Upper lobe of left lung (tissue), 6 donors: Measurements from ENCODE around the gene ZNF367. TPM values are rescaled to one million over a fixed set of nuclear protein-coding genes. Genes with fewer than 3 reads are reported as not detected.
A peak's percentile ranks its signal among the peaks of the same experiment; 100 is the strongest.

Source experiments
- ATAC-seq, 2 donors: fragments of 200-7000 bp; cut with Tn5 transposase; one replicate each; pipeline ENCODE4 v1.9.1; 2022; ENCODE audit warnings: mild to moderate bottlenecking in 2 of 2, moderate library complexity in 2 of 2; ENCODE audit not compliant: low FRiP score in 2 of 2
- DNase-seq, 2 donors: peaks; one replicate each; pipeline ENCODE4 v3.0.0-alpha.2; 2019 to 2020
- H3K27ac ChIP-seq, 4 donors: fragments of 200-600 bp; sonication (generic); one replicate each; pipeline ENCODE4 v1.5.1; 2016 to 2019
- H3K27me3 ChIP-seq, 4 donors: fragments of 200-600 bp; sonication (generic); one replicate each; pipeline ENCODE4 v1.5.1; 2017 to 2019
- H3K36me3 ChIP-seq, 4 donors: fragments of 200-600 bp; sonication (generic); one replicate each; pipeline ENCODE4 v1.5.1; 2016 to 2019
- H3K4me1 ChIP-seq, 4 donors: fragments of 200-600 bp; sonication (generic); one replicate each; pipeline ENCODE4 v1.5.1; 2018 to 2019
- H3K4me3 ChIP-seq, 4 donors: fragments of 200-600 bp; sonication (generic); one replicate each; pipeline ENCODE4 v1.5.1; 2017 to 2019; ENCODE audit warnings: mild to moderate bottlenecking in 2 of 4, moderate library complexity in 1 of 4
- H3K9me3 ChIP-seq, 4 donors: fragments of 200-600 bp; sonication (generic); one replicate each; pipeline ENCODE4 v1.5.1; 2018 to 2019
- CTCF ChIP-seq, 6 experiments: fragments of 450-650 bp in 4 of 6; fragments of 200-600 bp in 2 of 6; sonication (generic) in 2 of 6; IDR thresholded peaks; one replicate each; pipeline ENCODE4 v1.5.1; 2016 to 2019; ENCODE audit warnings: antibody characterized with exemption in 6 of 6
- EP300 ChIP-seq, 4 donors: sonication (generic); formaldehyde crosslinking; IDR thresholded peaks; one replicate each; pipeline ENCODE4 v1.5.1; 2017; ENCODE audit warnings: antibody characterized with exemption in 4 of 4, control low read depth in 2 of 4
- POLR2A ChIP-seq, 4 donors: fragments of 450-650 bp; IDR thresholded peaks; one replicate each; pipeline ENCODE4 v1.5.1; 2016 to 2017; ENCODE audit warnings: antibody characterized with exemption in 4 of 4, mild to moderate bottlenecking in 2 of 4
- POLR2AphosphoS5 ChIP-seq, 2 donors: sonication (generic); formaldehyde crosslinking; IDR thresholded peaks; one replicate each; pipeline ENCODE4 v1.5.1; 2017; ENCODE audit warnings: antibody characterized with exemption in 2 of 2
- WGBS, 2 donors: methylation state at CpG; one replicate each; pipeline ENCODE4 v1.1.5; 2017 to 2018; 5-methylcytosine and 5-hydroxymethylcytosine counted together
- total RNA-seq, 6 donors: library from RNA; depleted of rRNA in 4 of 6; stranded (reverse); fragments of >200 nt in 4 of 6; gene quantifications; one replicate each; pipeline versions ENCODE4 v1.1.0 to v1.2.1, GENCODE V29; 2016 to 2021
- donor health status: DM: no; HTN: no; CAD: no; lungs with moderate emphysema.
- donor health status: DM: no; HTN: yes; CAD: no; lungs with severe emphysema.

ZNF367 gene
- total RNA-seq, 6 donors from 2014 or later = 0.59 to 2.6 (median 1.4) TPM

GRCh38 chr9:96423322-96423984 lies 5.3 kb upstream of the ZNF367 start:
- Histone ChIP-seq H3K27ac (no peak overlapping the region), H3K4me1 (peaks cover 19 to 25% (median 22%) of the 10 kb centered on the region in 4 donors), H3K9me3 (no peaks in the 10 kb centered on the region), H3K27me3 (no peaks in the 10 kb centered on the region), H3K4me3 (no peak overlapping the region), H3K36me3 (no peaks in the 10 kb centered on the region)
- TF ChIP-seq POLR2A (IDR thresholded peaks at IDR 0.05) (no peak), EP300 (IDR thresholded peaks at IDR 0.05) (no peak), CTCF (IDR thresholded peaks at IDR 0.05) (no peak), POLR2AphosphoS5 (IDR thresholded peaks at IDR 0.05) (no peak)
- no peak for ATAC-seq
- 92 to 98% methylated on average over 5 to 8 of the region's 8 CpGs for WGBS, 2 donors
- DNase-seq = no peak

GRCh38 chr9:96420468-96421219 lies 2.5 kb upstream of the ZNF367 start:
- no peaks in the 10 kb centered on the region for H3K27me3 ChIP-seq
- no peaks in the 10 kb centered on the region for H3K9me3 ChIP-seq
- WGBS, 2 donors = 58 to 60% methylated on average over 6 of the region's 6 CpGs
- H3K36me3 ChIP-seq = no peaks in the 10 kb centered on the region
- H3K4me3 ChIP-seq = no peak overlapping the region
- TF ChIP-seq POLR2AphosphoS5 (IDR thresholded peaks at IDR 0.05) (peak; percentile 8 to 73), CTCF (IDR thresholded peaks at IDR 0.05) (no peak), EP300 (IDR thresholded peaks at IDR 0.05) (peak in 2 of 4 donors; percentile 4 to 37)
- no peak for DNase-seq
- ATAC-seq = peak in 1 of 2 donors; percentile 38
- H3K4me1 ChIP-seq = peaks cover 24 to 39% (median 26%) of the 10 kb centered on the region in 4 donors
- H3K27ac ChIP-seq = peak overlapping the region; percentile 92 to 100 (median 98)

GRCh38 chr9:96419691-96419969 lies 1.5 kb upstream of the ZNF367 start:
- no peaks in the 10 kb centered on the region for H3K36me3 ChIP-seq
- no peak for TF ChIP-seq EP300 (IDR thresholded peaks at IDR 0.05)
- no peak for TF ChIP-seq POLR2AphosphoS5 (IDR thresholded peaks at IDR 0.05)
- TF ChIP-seq CTCF (IDR thresholded peaks at IDR 0.05) = no peak
- TF ChIP-seq POLR2A (IDR thresholded peaks at IDR 0.05) = no peak
- peaks cover 23 to 39% (median 26%) of the 10 kb centered on the region in 4 donors for H3K4me1 ChIP-seq
- H3K9me3 ChIP-seq = no peaks in the 10 kb centered on the region
- peak overlapping the region; percentile 92 to 100 (median 98) for H3K27ac ChIP-seq
- H3K27me3 ChIP-seq = no peaks in the 10 kb centered on the region
- no peak for ATAC-seq
- DNase-seq = no peak
- peak overlapping the region; percentile 51 to 88 (median 85) for H3K4me3 ChIP-seq
- WGBS, 2 donors = 62 to 63% methylated on average over 2 of the region's 2 CpGs

DNA sequence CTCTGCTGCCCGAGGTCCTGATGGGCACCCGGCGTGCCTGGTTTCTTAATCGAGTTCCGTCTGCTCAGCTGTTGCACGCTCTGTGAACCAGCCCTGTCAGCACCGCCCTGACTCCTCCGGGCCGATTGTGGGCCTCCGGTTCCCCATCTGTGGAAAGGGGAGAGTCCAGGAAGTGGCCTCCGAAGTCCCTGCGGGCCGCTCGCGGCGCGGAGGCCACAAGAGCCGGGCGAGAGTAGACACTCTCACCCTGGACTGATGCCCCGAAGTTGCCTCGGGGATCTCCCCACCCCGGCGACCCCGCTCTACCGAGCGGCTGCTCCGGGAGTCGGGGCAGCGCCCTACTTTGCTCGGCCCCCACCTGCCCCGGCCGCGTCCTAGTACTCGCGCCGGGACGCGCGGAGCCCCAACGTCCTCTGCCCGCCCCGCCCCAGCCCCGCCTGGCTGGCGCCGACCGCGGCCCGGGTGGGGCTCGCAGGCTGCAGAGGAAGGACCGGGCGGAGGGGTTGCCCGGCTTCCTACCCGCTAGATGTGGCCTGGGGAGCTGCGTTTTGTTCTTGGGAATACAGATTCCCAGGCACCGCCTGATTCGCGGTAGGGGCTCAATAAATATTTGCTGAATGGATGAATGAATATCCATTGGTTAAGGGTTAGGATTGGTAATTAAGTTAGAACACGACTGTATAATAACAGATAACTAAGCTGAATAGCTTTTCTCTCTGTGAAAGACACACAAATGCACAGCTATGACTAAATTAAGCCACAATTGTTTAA lies 935 bp upstream of the ZNF367 start:
- DNase-seq = peak; percentile 81 to 95
- H3K9me3 ChIP-seq = no peaks in the 10 kb centered on the region
- peak overlapping the region; percentile 51 to 88 (median 85) for H3K4me3 ChIP-seq
- H3K27ac ChIP-seq = peak overlapping the region; percentile 92 to 100 (median 98)
- WGBS, 2 donors = 0% methylated on average over 6 to 26 of the region's 58 CpGs
- H3K27me3 ChIP-seq = no peaks in the 10 kb centered on the region
- TF ChIP-seq CTCF (IDR thresholded peaks at IDR 0.05) (no peak), POLR2AphosphoS5 (IDR thresholded peaks at IDR 0.05) (peak; percentile 60 to 72), POLR2A (IDR thresholded peaks at IDR 0.05) (peak in 3 of 4 donors; percentile 57 to 90 (median 88)), EP300 (IDR thresholded peaks at IDR 0.05) (no peak)
- H3K4me1 ChIP-seq = peaks cover 23 to 39% (median 26%) of the 10 kb centered on the region in 4 donors
- no peaks in the 10 kb centered on the region for H3K36me3 ChIP-seq
- ATAC-seq = peak; percentile 79 to 80
